Activated CD4-positive, alpha-beta T cell treated with anti-CD3 and anti-CD28 coated beads, Interleukin-2, amount 50 U/mL, for 1 hour (primary cell): ENCODE results near the gene PUS7L.
"Not testable (repeated sequence)": the region's sequence is repeated elsewhere in the genome, so short reads cannot be mapped to it uniquely, and the experiment has no call there.

Source experiments
- DNase-seq: peaks from one replicate; pipeline ENCODE4 v3.0.0-alpha.2; 2020

PUS7L gene

GRCh38 chr12:43744826-43745225 lies 13.8 kb downstream of the PUS7L start:
- no peak for DNase-seq

- DNase-seq = no peak
Observed at GRCh38 chr12:43742106-43742505, 16.5 kb downstream of the PUS7L start.

DNA sequence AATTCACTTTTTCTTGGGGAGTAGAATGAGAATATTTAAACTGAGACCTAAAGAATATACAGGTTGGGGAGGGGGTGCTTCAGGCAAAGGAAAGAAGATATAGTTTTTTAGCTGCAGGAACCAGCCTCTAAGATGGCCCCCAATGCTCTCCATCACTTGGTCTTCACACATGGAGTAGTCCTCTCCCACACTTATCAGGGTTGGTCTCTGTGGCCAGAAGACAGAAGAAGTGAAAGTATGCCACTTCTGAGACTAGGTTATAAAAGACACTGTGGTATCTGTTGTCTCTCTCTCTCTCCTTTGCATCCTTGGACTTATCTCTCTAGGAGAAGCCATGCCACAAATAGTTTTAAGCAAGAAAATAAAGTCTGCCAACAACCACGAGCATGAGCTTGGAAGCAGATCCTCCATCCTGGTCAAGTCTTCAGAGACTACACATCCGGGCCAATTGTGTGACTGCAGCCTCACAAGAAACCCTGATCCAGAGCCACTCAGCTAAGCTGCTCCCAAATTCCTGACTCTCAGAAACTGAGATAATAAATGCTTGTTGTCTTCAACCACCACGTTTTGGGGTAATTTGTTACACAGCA lies 18.0 kb downstream of the PUS7L start:
- DNase-seq = no peak

- DNase-seq = no peak
Observed at GRCh38 chr12:43737646-43738045, 20.9 kb downstream of the PUS7L start.

- no peak for DNase-seq
Observed at GRCh38 chr12:43736927-43737440, 21.6 kb downstream of the PUS7L start.

- no peak for DNase-seq
Observed at GRCh38 chr12:43733687-43734086, 24.9 kb downstream of the PUS7L start.

- DNase-seq = no peak
Observed at GRCh38 chr12:43730283-43730682, 28.3 kb downstream of the PUS7L start.

GRCh38 chr12:43728698-43729097 lies 29.9 kb downstream of the PUS7L start:
- no peak for DNase-seq

- DNase-seq = no peak
Observed at GRCh38 chr12:43728117-43728516, 30.5 kb downstream of the PUS7L start.

DNA sequence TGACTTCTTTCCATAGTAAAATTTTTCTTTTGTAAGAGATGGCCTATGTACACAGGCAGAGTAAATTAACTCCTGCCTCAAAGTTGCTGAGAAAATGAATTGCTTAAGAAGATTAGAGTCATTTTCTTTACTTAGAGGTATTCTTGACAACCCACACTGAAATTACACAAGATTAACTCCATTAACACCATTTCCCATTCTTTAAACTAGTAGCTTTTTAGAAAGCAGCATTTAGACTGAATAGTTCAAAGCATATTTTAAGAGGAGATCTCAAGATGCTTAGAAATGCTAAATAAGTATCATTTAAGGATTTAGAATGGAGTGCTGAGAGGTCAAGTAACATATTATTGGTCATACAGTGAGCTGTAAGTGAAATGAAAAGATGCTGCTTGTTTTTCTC lies 35.5 kb downstream of the PUS7L start:
- no peak for DNase-seq

- DNase-seq = no peak
Observed at GRCh38 chr12:43722621-43723020, 36.0 kb downstream of the PUS7L start.

- no peak for DNase-seq
Observed at GRCh38 chr12:43711348-43711747, 47.2 kb downstream of the PUS7L start.

DNA sequence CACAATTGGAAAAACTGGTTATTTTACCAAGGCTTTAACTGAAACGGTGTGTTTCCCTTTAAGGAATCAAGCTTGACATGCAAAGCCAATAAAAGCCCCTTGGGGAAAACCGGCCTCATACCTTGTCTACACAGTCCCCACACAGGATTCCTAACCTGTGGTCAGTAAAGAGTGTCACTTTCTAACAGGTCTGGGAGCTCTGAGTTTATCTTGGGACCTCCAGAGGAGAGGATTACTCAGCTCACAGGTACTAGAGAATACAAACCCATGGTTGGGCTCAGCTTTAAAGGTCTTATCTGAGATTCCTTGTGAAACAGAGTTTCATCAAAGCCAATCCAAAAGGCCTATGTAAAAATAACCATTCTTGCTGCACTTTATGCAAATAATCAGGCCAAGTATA lies 54.8 kb downstream of the PUS7L start:
- not testable (repeated sequence) for DNase-seq

DNA sequence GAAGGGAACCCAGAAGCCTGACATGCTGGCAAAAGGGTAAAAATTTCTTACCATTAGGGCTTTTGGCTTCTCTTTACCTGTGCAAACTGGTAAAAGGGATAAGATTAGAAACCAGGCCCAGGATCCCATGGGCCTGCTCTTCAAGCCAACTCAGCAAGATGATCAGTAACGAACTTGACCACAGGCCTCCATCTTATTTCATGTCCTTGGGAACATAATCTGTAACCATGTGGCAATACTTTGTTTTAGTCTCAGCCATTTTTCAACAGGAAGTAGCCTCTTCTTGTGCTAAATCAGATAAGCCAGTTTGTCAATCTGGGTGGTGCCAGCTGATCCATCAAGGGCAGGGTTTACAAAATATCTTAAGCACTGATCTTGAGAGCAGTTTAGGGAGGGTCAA lies 57.4 kb downstream of the PUS7L start:
- DNase-seq = not testable (repeated sequence)

GRCh38 chr12:43696154-43696553 lies 62.4 kb downstream of the PUS7L start:
- no peak for DNase-seq

- DNase-seq = no peak
Observed at GRCh38 chr12:43694879-43695278, 63.7 kb downstream of the PUS7L start.

- no peak for DNase-seq
Observed at GRCh38 chr12:43692064-43692463, 66.5 kb downstream of the PUS7L start.

DNA sequence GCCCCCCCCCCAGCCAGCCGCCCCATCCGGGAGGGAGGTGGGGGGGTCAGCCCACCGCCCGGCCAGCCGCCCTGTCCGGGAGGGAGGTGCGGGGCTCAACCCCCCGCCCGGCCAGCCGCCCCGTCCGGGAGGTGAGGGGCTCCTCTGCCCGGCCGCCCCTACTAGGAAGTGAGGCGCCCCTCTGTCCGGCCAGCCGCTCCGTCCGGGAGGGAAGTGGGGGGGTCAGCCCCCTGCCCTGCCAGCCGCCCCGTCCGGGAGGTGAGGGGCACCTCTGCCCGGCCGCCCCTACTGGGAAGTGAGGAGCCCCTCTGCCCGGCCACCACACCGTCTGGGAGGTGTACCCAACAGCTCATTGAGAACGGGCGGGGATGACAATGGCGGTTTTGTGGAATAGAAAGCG lies 73.1 kb downstream of the PUS7L start:
- not testable (repeated sequence) for DNase-seq

DNA sequence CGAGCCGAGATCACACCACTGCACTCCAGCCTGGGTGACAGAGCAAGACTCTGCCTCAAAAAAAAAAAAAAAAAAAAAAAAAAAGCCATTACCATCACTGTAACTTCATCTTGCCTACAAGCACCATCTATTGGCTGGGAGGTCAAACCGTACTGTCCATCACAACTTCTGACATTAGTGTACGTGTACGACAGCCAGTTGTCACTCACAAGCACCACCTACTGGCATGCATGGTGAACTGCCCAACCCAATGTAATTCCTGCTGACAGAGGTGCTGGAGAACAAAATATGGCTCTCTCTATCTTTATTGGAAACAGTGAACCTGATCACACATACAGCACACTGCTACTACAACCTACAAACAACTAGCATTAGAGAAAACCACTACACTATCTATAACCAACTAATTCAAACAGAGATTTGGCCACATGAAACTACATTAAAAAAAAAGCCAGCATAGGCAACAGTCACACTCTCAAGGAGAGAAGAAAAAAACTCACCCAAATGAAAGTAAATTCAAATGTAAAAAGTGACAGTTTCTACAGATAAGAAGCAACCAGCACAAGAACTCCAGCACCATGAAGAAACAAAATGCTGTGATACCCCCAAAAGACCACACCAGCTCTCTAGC lies 82.3 kb downstream of the PUS7L start:
- no peak for DNase-seq

GRCh38 chr12:43675048-43675904 lies 83.3 kb downstream of the PUS7L start:
- no peak for DNase-seq

GRCh38 chr12:43669373-43669772 lies 89.2 kb downstream of the PUS7L start:
- no peak for DNase-seq
